SK-N-SH (cell line): ENCODE measurements around the gene FYN. TPM values are rescaled to one million over a fixed set of nuclear protein-coding genes. Genes with fewer than 3 reads are reported as not detected.

Source experiments
- CTCF ChIA-PET: fragments of 300-600, 350-600 bp; formaldehyde crosslinking; extraction: SDS; loops from one replicate; lab custom pipeline; 2021; lab: Yijun Ruan, JAX
- POLR2A ChIA-PET: fragments of 350-600 bp; sonication (Branson Sonifier 250); formaldehyde crosslinking; extraction: SDS; loops from one replicate; lab custom pipeline; 2020; ENCODE audit warnings: antibody characterized with exemption, inconsistent platforms; lab: Yijun Ruan, JAX
- DNase-seq: peaks from one replicate; pipeline ENCODE4 v3.0.0; 2012
- H2AFZ ChIP-seq: fragments of 200-600 bp; sonication (generic); 2 replicates; pipeline ENCODE4 v1.8.1; 2016; ENCODE audit warnings: antibody characterized with exemption, mild to moderate bottlenecking, low read depth
- H3F3A ChIP-seq: fragments of 200-600 bp; sonication (generic); replicated peaks from 2 replicates; pipeline ENCODE3; 2016; ENCODE audit warnings: antibody characterized with exemption, mild to moderate bottlenecking; ENCODE audit not compliant: insufficient read depth
- H3K27ac ChIP-seq, 2 experiments: fragments of 200-500 bp in 1 of 2; fragments of 200-600 bp in 1 of 2; sonication (Bioruptor generic) in 1 of 2; sonication (generic), shearing (Covaris generic) in 1 of 2; 2 replicates each; pipeline versions ENCODE4 v1.5.1 to v1.6.1; 2014 to 2016; ENCODE audit warnings: low read depth in 2 of 2, inconsistent platforms in 1 of 2, low read length in 1 of 2, mild to moderate bottlenecking in 1 of 2, mixed read lengths in 1 of 2
- H3K27me3 ChIP-seq: fragments of 200-600 bp; sonication (generic), shearing (Covaris generic); 2 replicates; pipeline ENCODE4 v1.6.1; 2016; ENCODE audit warnings: mixed run types; ENCODE audit not compliant: insufficient read depth
- H3K36me3 ChIP-seq, 2 experiments: fragments of 200-500 bp in 1 of 2; fragments of 200-600 bp in 1 of 2; sonication (Bioruptor generic) in 1 of 2; sonication (generic) in 1 of 2; replicated peaks in 1 of 2; 2 replicates each; pipeline versions ENCODE3 to v1.5.1; 2014 to 2016; ENCODE audit warnings: low read length in 1 of 2, mild to moderate bottlenecking in 1 of 2; ENCODE audit not compliant: insufficient read depth in 2 of 2, control insufficient read depth in 1 of 2
- H3K4me1 ChIP-seq, 2 experiments: fragments of 200-500 bp in 1 of 2; fragments of 200-600 bp in 1 of 2; sonication (Bioruptor generic) in 1 of 2; sonication (generic), shearing (Covaris generic) in 1 of 2; 2 replicates each; pipeline versions ENCODE4 v1.5.1 to v1.6.1; 2014 to 2016; ENCODE audit warnings: low read depth in 1 of 2, low read length in 1 of 2, mixed run types in 1 of 2; ENCODE audit not compliant: insufficient read depth in 2 of 2, control insufficient read depth in 1 of 2
- H3K4me2 ChIP-seq: fragments of 200-600 bp; sonication (generic), shearing (Covaris generic); 2 replicates; pipeline ENCODE4 v1.6.1; 2017; ENCODE audit warnings: mixed run types
- H3K4me3 ChIP-seq, 2 experiments: fragments of 200-500 bp in 1 of 2; fragments of 200-600 bp in 1 of 2; sonication (Bioruptor generic) in 1 of 2; sonication (generic), shearing (Covaris generic) in 1 of 2; 2 replicates each; pipeline versions ENCODE4 v1.5.1 to v1.8.1; 2014 to 2016; ENCODE audit warnings: low read depth in 2 of 2, inconsistent platforms in 1 of 2, low read length in 1 of 2, mild to moderate bottlenecking in 1 of 2, mixed read lengths in 1 of 2, moderate library complexity in 1 of 2
- H3K79me2 ChIP-seq: fragments of 200-600 bp; sonication (generic); 2 replicates; pipeline ENCODE4 v1.8.1; 2017; ENCODE audit warnings: mild to moderate bottlenecking; ENCODE audit not compliant: insufficient read depth
- H3K9ac ChIP-seq: fragments of 200-600 bp; sonication (generic); 2 replicates; pipeline ENCODE4 v1.6.1; 2017; ENCODE audit warnings: mixed run types
- H3K9me2 ChIP-seq: fragments of 200-600 bp; sonication (generic); 2 replicates; pipeline ENCODE4 v1.6.1; 2017; ENCODE audit warnings: mixed run types
- H3K9me3 ChIP-seq: fragments of 200-600 bp; sonication (generic); 2 replicates; pipeline ENCODE4 v1.6.1; 2017; ENCODE audit warnings: mixed run types, mild to moderate bottlenecking, moderate library complexity
- H4K20me1 ChIP-seq: fragments of 200-600 bp; sonication (generic); 2 replicates; pipeline ENCODE4 v1.6.1; 2017; ENCODE audit warnings: mild to moderate bottlenecking, mixed run types; ENCODE audit not compliant: insufficient read depth
- CHD2 ChIP-seq: fragments of 150-350 bp; IDR thresholded peaks from 2 replicates; pipeline ENCODE4 v1.6.1; 2018; ENCODE audit warnings: low read length; ENCODE audit not compliant: partially characterized antibody
- EP300 ChIP-seq, 2 experiments: IDR thresholded peaks; 2 replicates each; pipeline versions ENCODE4 v1.4.0 to v1.6.1; 2012; ENCODE audit warnings: borderline replicate concordance in 1 of 2, low read depth in 1 of 2, low read length in 1 of 2
- EZH2phosphoT487 ChIP-seq: fragments of 200-600 bp; sonication (generic); IDR thresholded peaks from 2 replicates; pipeline ENCODE4 v1.6.1; 2017; ENCODE audit warnings: low read depth, mixed run types, mild to moderate bottlenecking, antibody characterized with exemption, moderate library complexity, borderline replicate concordance
- FOXM1 ChIP-seq: IDR thresholded peaks from 2 replicates; pipeline ENCODE4 v1.4.0; 2012; ENCODE audit warnings: low read depth, mild to moderate bottlenecking
- NFIC ChIP-seq: IDR thresholded peaks from 2 replicates; pipeline ENCODE4 v1.4.0; 2012; ENCODE audit warnings: borderline replicate concordance
- NRF1 ChIP-seq: IDR thresholded peaks from 2 replicates; pipeline ENCODE4 v1.6.1; 2012; ENCODE audit warnings: low read depth, mild to moderate bottlenecking, low read length
- POLR2AphosphoS5 ChIP-seq: IDR thresholded peaks from 2 replicates; pipeline ENCODE4 v1.6.1; 2012; ENCODE audit warnings: low read depth, low read length
- RCOR1 ChIP-seq: fragments of 150-350 bp; IDR thresholded peaks from 2 replicates; pipeline ENCODE4 v1.6.1; 2017; ENCODE audit warnings: antibody characterized with exemption, low read length
- RFX5 ChIP-seq: IDR thresholded peaks from 2 replicates; pipeline ENCODE4 v1.6.1; 2012; ENCODE audit warnings: mild to moderate bottlenecking, improper control_type of control experiment, low read length
- RXRA ChIP-seq: IDR thresholded peaks from 2 replicates; pipeline ENCODE4 v1.4.0; 2012; ENCODE audit warnings: low read depth, mild to moderate bottlenecking, borderline replicate concordance
- TAF1 ChIP-seq: IDR thresholded peaks from 2 replicates; pipeline ENCODE4 v1.6.1; 2012; ENCODE audit warnings: low read depth, mild to moderate bottlenecking, low read length, moderate library complexity, borderline replicate concordance
- TCF12 ChIP-seq: IDR thresholded peaks from 2 replicates; pipeline ENCODE4 v1.4.0; 2012
- TEAD4 ChIP-seq: IDR thresholded peaks from 2 replicates; pipeline ENCODE4 v1.4.0; 2012; ENCODE audit warnings: mild to moderate bottlenecking, borderline replicate concordance; ENCODE audit not compliant: insufficient read depth
- WGBS: methylation state at CpG from one replicate; pipeline ENCODE4 v1.1.6; 2017; ENCODE audit warnings: low lambda C conversion rate; 5-methylcytosine and 5-hydroxymethylcytosine counted together
- polyA plus RNA-seq, 3 experiments: library from polyadenylated mRNA; depleted of rRNA; stranded (reverse); fragments of >200 nt; gene quantifications; 2 replicates each; pipeline ENCODE4 v1.2.3, GENCODE V29; 2012
- TF ChIP-seq, protein P1 (sequence below): fragments of 150-350 bp; IDR thresholded peaks from 2 replicates; pipeline ENCODE4 v1.6.1; 2017; ENCODE audit warnings: antibody characterized with exemption, low read length, low read depth, borderline replicate concordance
- TF ChIP-seq, protein P2 (sequence below): IDR thresholded peaks from 2 replicates; pipeline ENCODE4; 2012
- TF ChIP-seq, protein P3 (sequence below): fragments of 200-600 bp; sonication (generic); IDR thresholded peaks from 2 replicates; pipeline ENCODE4 v1.6.1; 2017; ENCODE audit warnings: antibody characterized with exemption, mild to moderate bottlenecking, moderate library complexity
- TF ChIP-seq, protein P4 (sequence below): IDR thresholded peaks from 2 replicates; pipeline ENCODE4 v1.4.0; 2012; ENCODE audit warnings: low read depth

The FYN gene
- polyA plus RNA-seq, 1 of the 3 experiments (the other 2 are of a cell fraction) = 31.0 TPM

DNA sequence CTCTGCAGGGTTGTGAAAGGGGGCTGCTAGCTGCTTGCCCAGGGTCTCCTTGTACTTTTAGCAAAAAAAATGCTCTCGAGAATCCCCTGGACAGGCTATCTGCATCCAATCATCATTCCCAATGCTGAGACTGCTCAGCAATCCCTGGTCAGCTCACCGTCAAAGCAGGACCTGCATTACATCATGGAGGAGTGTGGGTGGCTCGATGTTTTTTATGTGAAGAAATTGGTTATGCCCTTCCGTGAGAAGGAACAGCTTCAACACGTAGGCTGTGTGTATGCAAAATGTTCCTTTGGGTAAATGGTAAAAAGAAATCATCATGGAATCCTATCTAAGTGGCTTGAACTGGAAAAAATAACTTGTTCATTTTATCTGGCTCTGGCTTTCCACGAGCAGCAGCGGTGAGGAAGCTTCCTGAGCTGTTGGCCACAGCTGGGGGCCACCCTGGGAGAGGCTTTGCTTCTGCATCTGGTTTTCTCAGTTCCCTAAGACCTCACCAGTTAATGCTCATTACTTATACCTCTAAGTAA, 111.4 kb downstream of the FYN start:
- H3K27me3 ChIP-seq = no peaks in the 10 kb centered on the region
- no peak overlapping the region for H3K4me3 ChIP-seq
- no peaks in the 10 kb centered on the region for H3K36me3 ChIP-seq
- peaks cover 11% of the 10 kb centered on the region; the same call in 1 of the 2 replicates for H3K79me2 ChIP-seq
- no peak overlapping the region for H3K9ac ChIP-seq
- no peaks in the 10 kb centered on the region for H4K20me1 ChIP-seq
- no peak overlapping the region for H3K4me2 ChIP-seq
- POLR2A ChIA-PET = no interaction called here
- no peaks in the 10 kb centered on the region for H3K9me3 ChIP-seq
- CTCF ChIA-PET = interaction anchor here (0.8 to 2.5 kb wide), 4 partner anchors 16 to 382 kb away, joined by 3 to 10 read pairs (median 4); no protein-coding TSS in a partner anchor
- H3K4me1 ChIP-seq = peaks cover 39 to 55% of the 10 kb centered on the region in 2 experiments; a peak in 3 of 4 replicates
- H3K27ac ChIP-seq = no peak overlapping the region
- peaks cover 12% of the 10 kb centered on the region for H3F3A ChIP-seq
- DNase-seq = no peak
- H3K9me2 ChIP-seq = no peaks in the 10 kb centered on the region
- TF ChIP-seq, protein P1, sequence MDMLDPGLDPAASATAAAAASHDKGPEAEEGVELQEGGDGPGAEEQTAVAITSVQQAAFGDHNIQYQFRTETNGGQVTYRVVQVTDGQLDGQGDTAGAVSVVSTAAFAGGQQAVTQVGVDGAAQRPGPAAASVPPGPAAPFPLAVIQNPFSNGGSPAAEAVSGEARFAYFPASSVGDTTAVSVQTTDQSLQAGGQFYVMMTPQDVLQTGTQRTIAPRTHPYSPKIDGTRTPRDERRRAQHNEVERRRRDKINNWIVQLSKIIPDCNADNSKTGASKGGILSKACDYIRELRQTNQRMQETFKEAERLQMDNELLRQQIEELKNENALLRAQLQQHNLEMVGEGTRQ = no peak
- TF ChIP-seq NFIC (no peak), TAF1 (no peak), CHD2 (no peak), TEAD4 (no peak), EP300 (IDR thresholded peaks at IDR 0.05; ENCODE audit: borderline replicate concordance in 1 of 2, low read depth in 1 of 2, low read length in 1 of 2) (no peak), RXRA (no peak), EZH2phosphoT487 (no peak), FOXM1 (no peak), TCF12 (no peak), NRF1 (no peak), RFX5 (no peak), POLR2AphosphoS5 (no peak), RCOR1 (no peak)
- TF ChIP-seq, protein P2, sequence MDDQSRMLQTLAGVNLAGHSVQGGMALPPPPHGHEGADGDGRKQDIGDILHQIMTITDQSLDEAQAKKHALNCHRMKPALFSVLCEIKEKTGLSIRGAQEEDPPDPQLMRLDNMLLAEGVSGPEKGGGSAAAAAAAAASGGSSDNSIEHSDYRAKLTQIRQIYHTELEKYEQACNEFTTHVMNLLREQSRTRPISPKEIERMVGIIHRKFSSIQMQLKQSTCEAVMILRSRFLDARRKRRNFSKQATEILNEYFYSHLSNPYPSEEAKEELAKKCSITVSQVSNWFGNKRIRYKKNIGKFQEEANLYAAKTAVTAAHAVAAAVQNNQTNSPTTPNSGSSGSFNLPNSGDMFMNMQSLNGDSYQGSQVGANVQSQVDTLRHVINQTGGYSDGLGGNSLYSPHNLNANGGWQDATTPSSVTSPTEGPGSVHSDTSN = no peak
- TF ChIP-seq, protein P3, sequence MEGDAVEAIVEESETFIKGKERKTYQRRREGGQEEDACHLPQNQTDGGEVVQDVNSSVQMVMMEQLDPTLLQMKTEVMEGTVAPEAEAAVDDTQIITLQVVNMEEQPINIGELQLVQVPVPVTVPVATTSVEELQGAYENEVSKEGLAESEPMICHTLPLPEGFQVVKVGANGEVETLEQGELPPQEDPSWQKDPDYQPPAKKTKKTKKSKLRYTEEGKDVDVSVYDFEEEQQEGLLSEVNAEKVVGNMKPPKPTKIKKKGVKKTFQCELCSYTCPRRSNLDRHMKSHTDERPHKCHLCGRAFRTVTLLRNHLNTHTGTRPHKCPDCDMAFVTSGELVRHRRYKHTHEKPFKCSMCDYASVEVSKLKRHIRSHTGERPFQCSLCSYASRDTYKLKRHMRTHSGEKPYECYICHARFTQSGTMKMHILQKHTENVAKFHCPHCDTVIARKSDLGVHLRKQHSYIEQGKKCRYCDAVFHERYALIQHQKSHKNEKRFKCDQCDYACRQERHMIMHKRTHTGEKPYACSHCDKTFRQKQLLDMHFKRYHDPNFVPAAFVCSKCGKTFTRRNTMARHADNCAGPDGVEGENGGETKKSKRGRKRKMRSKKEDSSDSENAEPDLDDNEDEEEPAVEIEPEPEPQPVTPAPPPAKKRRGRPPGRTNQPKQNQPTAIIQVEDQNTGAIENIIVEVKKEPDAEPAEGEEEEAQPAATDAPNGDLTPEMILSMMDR = no peak
- TF ChIP-seq, protein P4, sequence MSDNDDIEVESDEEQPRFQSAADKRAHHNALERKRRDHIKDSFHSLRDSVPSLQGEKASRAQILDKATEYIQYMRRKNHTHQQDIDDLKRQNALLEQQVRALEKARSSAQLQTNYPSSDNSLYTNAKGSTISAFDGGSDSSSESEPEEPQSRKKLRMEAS = no peak
- no peak overlapping the region for H2AFZ ChIP-seq
- WGBS = 91% methylated on average over 7 of the region's 7 CpGs
